Measurements from ENCODE around the gene KLHL26.

- TF ChIP-seq EZH2phosphoT487 (IDR thresholded peaks at IDR 0.05; ENCODE audit: insufficient read depth, low read depth) (no peak), EZH2 (IDR thresholded peaks at IDR 0.05; ENCODE audit: insufficient read depth, poor library complexity, severe bottlenecking) (no peak)
These were observed 72.7 kb downstream of the KLHL26 start for GRCh38 chr19:18709546-18709945.

All from GM23248 (cell line).